NCI-H510A (cell line): ENCODE data around the gene CCDC112.
"Not testable (repeated sequence)": the region's sequence is repeated elsewhere in the genome, so short reads cannot be mapped to it uniquely, and the experiment has no call there.

Experiments used
- DNase-seq: peaks from one replicate; lab custom pipeline; 2025; lab: John Stamatoyannopoulos, UW

The CCDC112 gene

GRCh38 chr5:115262011-115262320, 34.5 kb downstream of the CCDC112 start:
- no peak for DNase-seq

GRCh38 chr5:115260248-115260647, 36.2 kb downstream of the CCDC112 start:
- no peak for DNase-seq

- no peak for DNase-seq
These were observed 38.5 kb downstream of the CCDC112 start for GRCh38 chr5:115257981-115258380.

- DNase-seq = not testable (repeated sequence)
These were observed 47.1 kb downstream of the CCDC112 start for GRCh38 chr5:115249379-115249778.

- no peak for DNase-seq
These were observed 50.0 kb downstream of the CCDC112 start for GRCh38 chr5:115246361-115246991.

- DNase-seq = no peak
These were observed 53.0 kb downstream of the CCDC112 start for GRCh38 chr5:115243412-115243811.

GRCh38 chr5:115241881-115242642, 54.4 kb downstream of the CCDC112 start:
- no peak for DNase-seq

- no peak for DNase-seq
These were observed 59.4 kb downstream of the CCDC112 start for GRCh38 chr5:115237066-115237465.

GRCh38 chr5:115236599-115236998, 59.9 kb downstream of the CCDC112 start:
- DNase-seq = no peak

- no peak for DNase-seq
These were observed 64.9 kb downstream of the CCDC112 start for GRCh38 chr5:115231598-115231997.

GRCh38 chr5:115229606-115230005, 66.8 kb downstream of the CCDC112 start:
- DNase-seq = no peak

GRCh38 chr5:115227281-115227680, 69.2 kb downstream of the CCDC112 start:
- DNase-seq = no peak
